Stimulated activated CD8-positive, alpha-beta memory T cell treated with anti-CD3 and anti-CD28 coated beads, Interleukin-15, amount 100 ng/mL, for 24 hours (primary cell): ENCODE results near the gene ZNF365.

Source experiments
- DNase-seq: peaks from one replicate; pipeline ENCODE4 v3.0.0-alpha.2; 2020; ENCODE audit warnings: low read depth

The ZNF365 gene

DNA sequence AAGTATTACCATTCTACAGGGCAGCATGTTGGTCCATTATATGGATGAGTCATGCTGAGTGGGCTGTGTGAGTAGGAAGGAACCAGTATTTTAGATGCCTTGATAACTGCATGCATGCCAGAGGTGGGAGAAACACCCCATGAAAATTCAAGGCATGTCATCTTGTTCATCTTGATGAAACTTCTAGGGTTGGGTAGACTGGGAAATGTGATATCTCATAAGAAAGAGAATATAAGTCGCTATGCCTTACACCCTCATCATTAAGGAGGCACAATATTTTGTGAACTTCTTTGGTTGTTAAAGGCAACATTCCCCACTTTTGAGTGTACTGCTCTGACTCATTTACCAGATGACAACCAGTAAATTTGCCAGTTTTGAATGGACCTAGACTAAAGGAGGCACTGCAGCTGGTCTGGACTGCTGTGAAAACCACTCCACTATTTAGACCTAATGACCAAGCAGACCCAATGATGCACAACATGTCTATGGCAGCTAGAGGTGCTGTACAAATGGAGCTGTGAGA lies 48.0 kb downstream of the ZNF365 start:
- no peak for DNase-seq

DNA sequence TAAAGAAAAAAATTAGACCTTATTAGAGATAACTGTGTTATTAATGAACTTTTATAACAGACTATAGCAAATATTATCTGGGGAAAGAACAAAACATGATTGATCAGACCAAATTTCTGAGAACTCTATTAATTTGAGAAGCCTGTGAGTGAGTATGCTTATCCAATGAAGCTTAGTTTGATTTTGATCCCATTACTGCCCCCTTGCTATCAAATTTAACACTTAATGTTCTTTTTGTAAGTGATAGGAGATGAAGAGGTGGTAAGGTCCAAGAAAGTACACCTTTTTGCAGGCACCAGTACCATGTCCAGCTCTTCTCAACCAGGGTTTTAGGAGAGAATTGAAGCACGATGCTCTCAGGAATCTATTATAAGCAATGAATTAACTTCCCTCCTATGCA lies 49.9 kb downstream of the ZNF365 start:
- DNase-seq, result no peak

DNA sequence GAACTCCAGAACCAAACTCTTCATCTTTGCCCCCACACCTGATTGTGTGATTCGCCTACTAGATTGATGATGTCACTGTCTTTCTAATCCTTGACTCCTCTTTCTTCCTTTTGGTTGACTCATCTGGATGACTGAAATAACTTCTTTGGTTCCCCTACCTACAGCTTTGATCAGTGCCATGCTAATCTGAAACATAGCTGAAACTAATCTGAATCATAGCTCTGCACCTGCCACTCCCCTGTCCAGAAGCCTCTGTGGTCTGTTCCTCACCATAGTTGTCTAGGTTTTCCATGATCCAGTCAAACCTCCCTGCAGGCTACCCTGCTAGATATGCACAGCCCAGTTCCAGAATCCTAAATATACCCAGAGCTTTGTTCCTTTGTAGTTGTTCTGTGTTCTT lies 51.9 kb downstream of the ZNF365 start:
- DNase-seq, result no peak

- no peak for DNase-seq
These were observed 52.4 kb downstream of the ZNF365 start for GRCh38 chr10:62426600-62426999.

DNA sequence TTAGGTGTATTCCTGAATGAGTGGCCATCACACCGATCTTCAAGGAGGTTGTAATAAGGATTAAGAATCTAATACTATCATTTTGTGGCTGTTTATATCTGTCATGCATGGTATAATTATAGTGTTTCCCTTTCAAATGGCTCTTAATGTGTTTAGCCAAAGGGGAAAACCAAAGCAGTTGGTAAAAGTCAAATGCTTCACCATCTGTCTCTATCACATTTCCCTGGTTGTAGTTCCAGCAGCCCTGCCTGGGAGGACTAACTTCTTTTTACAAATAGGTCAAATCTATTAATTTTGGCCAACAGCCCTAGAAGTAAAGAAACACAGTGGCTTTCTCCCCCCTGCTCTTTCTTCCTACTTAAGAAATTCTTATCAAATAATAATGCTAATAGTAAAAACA lies 56.7 kb downstream of the ZNF365 start:
- DNase-seq, result no peak

DNA sequence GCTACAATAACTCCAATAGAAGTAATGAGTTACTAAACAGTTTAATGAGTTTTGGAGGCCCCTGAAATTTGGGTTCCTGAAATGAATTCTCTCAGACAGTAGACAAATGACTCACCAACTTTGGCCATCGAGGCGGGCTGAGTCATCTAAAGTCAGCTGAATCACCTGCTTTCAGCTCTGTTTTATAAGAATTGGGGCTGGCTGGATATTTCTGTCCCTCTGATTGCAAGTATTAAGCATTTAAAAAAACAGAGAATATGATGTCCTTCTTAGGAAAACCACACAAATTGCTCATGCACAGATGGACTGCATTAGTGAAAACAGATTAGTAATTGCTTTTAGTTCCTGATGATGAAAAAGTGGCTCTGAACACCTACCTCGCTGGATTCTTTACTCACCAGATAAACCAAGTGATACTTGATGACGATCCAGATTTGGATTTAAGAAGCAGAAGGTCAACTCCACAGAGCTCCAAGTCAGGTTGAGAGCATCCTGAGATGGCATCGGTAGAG lies 59.1 kb downstream of the ZNF365 start:
- peak; percentile 15 for DNase-seq

- DNase-seq, result no peak
These were observed 59.7 kb downstream of the ZNF365 start for GRCh38 chr10:62433901-62434300.

GRCh38 chr10:62437696-62438095 lies 63.5 kb downstream of the ZNF365 start:
- DNase-seq, result no peak

DNA sequence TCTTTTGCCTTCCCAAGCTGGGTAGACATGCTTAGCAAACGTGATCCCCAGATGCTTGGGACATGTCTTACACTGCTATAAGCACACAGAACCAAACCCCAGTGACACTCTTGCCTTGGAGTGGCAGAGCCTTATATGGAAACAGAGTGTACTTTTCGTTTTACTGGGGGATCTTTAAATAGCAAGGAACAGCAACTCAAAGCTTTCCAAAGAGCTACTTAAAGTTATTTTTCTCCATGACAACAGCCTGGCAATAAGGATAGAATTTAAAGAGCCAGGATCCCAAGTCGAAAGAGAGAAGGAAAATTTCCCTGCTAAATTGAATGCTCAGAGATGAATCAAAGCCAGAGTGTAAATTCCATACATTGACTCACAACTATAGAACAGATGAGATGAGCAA lies 67.8 kb downstream of the ZNF365 start:
- DNase-seq, result no peak

DNA sequence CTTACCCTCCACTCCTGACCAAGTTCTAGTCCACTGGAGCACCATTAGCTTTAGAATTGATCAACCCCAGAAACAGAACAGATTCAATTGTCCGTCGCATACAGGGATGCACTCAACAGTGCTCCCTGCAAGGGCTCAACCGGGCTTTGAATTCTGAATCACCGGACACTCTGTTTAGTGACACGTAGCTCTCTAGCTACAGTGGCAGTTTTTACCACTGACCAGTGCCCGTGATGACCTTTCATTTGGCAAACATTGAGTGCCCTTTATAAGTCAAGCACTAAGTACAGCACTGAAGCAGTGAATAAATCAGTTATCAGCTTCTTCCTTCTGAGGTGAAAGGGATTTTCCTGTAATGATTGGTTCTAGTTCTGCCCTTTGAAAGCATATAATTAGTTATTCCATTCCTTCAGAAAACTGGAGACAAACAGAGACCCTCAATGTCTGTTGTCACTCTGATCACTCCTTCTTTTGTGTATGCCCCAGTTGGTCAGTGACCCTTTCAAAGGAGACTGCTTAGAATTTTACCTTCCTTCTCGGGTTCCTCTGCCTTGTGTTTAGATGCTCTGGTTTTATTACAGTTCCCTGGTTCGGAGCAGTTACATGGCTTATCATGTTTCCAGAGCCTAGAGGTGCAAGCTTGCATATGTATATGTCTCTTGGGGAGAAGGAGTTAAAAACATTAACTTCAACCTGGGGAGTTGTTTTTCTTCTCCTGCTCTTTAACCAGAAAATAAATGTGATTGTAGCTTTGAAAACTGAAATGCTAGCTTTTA lies 68.9 kb downstream of the ZNF365 start:
- no peak for DNase-seq

DNA sequence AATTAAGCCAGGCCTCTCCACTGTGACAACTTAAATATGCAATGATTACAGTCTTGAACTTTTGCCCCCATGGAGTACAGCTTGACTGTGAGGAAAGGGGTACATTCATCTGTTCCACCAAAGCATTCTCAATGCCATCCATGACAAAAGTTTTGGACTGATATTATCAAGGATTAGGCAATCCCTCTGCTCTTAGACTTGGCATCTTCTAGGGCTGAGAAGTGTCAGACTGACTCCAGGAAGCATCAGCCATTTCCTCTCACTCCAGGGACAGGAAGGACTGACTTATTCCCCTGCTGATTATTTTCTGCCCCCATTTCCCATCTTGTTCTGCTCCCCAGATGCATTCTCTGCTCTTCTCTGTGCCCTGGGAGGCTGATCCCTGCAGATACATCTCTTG lies 69.7 kb downstream of the ZNF365 start:
- DNase-seq, result no peak

DNA sequence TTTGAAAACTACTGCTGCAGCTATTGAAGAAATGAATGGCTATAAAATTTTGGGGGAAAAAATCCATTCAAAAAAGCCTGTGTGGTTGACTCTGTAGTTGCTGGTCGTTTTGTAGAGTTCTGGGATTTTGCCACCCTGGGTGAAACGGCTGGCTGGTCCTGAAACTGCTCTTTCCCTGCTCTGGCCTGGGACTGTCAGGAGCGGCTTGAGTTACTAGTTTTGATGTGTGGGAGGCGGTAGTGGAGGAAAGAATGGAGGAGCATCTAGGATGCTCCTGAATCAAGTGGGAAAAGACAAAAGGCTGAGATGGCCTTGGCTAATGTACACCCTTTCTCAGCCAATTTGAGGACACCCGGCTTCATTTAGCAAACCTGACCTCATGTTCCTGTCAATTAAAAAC lies 72.5 kb downstream of the ZNF365 start:
- no peak for DNase-seq

DNA sequence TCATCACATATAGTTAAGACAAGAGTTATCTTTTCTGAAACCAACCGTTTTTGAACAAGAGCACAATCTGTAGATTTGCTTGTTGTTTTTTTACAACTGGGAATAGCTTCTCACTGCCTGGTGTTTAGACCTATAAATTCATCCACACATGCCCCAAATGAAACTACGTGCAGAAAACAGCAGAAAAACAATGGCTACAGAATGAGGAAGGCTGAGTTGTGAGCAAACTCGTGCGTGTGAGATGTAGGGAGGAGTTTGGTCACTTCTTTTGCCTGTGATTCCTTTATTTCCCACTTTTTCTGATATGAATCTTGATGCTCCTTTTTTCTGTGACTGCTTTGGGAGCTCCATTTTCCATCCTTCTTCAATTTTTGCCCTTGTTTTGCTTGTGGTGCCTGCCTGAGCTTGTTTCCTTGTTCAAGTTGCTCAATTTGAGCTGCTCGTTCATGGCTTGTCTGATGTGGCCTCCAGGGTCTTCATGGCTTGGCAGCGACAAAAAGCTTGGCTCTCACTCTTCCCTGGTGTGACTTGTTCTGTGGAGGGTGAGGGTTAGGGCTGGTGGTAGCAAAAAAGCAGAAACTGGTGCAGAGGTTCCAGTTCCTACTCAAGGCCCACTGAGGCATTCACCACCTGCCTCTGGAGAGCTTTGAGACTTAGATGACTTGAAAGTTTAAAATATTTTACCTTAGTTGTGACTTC lies 76.9 kb downstream of the ZNF365 start:
- DNase-seq, result no peak

GRCh38 chr10:62451611-62451975 lies 77.4 kb downstream of the ZNF365 start:
- DNase-seq, result no peak
